Measurements from ENCODE around the gene ANKRD36. TPM values are rescaled to one million over a fixed set of nuclear protein-coding genes. Genes with fewer than 3 reads are reported as not detected.
"Not testable (repeated sequence)": the region's sequence is repeated elsewhere in the genome, so short reads cannot be mapped to it uniquely, and the experiment has no call there.

The ANKRD36 gene
- total RNA-seq, 3 donors from 2014 or later: 12.6 to 15.5 (median 15.5) TPM

DNA sequence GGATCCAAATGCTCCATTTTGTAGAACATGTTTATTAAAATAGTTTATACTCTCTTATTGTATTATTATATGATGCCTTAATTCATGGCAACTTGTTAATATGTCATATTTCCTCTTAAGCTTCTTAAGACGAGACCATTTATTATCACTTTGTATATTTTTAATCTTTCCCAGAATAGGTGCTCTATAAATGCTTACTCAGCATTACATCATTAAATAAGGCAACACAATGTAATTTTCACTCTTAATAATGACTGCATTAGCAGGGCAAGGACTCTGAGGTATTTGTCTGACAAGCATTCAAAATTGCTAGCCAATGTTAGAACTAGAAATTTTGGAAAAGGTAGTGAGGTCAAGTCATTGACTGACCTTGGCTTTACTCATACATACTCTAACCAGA is 180.7 kb downstream of the ANKRD36 start:
- not testable (repeated sequence) for ATAC-seq; H3K4me3 Mint-ChIP-seq; DNase-seq; H3K36me3 Mint-ChIP-seq (ENCODE audit: insufficient read depth); H3K9me3 Mint-ChIP-seq; H3K27me3 Mint-ChIP-seq (ENCODE audit: low read depth); H3K4me1 Mint-ChIP-seq (ENCODE audit: low read depth)

Other genes starting within 250 kb of the ANKRD36 start
- 1 to 10 TPM; 7.5 to 9.7 (median 9.0) TPM for gene SEMA4C, start 243.1 kb upstream of the ANKRD36 start, total RNA-seq
- under 1 TPM in 2 of 3 donors, not detected in 1; 0.25 to 0.33 TPM for gene FAM178B, start 126.6 kb upstream of the ANKRD36 start, total RNA-seq
- 1 to 10 TPM; 7.0 to 8.5 (median 7.6) TPM for gene FAHD2B, start 18.3 kb upstream of the ANKRD36 start, total RNA-seq